ENCODE measurements around the gene PRRC2B. TPM values are rescaled to one million over a fixed set of nuclear protein-coding genes. Genes with fewer than 3 reads are reported as not detected.

Gene PRRC2B
- total and polyA plus RNA-seq, 2 of the 8 experiments (the other 6 are each of a cell fraction or from before 2014, with no cell fraction given), result 37.3 to 249 TPM

DNA sequence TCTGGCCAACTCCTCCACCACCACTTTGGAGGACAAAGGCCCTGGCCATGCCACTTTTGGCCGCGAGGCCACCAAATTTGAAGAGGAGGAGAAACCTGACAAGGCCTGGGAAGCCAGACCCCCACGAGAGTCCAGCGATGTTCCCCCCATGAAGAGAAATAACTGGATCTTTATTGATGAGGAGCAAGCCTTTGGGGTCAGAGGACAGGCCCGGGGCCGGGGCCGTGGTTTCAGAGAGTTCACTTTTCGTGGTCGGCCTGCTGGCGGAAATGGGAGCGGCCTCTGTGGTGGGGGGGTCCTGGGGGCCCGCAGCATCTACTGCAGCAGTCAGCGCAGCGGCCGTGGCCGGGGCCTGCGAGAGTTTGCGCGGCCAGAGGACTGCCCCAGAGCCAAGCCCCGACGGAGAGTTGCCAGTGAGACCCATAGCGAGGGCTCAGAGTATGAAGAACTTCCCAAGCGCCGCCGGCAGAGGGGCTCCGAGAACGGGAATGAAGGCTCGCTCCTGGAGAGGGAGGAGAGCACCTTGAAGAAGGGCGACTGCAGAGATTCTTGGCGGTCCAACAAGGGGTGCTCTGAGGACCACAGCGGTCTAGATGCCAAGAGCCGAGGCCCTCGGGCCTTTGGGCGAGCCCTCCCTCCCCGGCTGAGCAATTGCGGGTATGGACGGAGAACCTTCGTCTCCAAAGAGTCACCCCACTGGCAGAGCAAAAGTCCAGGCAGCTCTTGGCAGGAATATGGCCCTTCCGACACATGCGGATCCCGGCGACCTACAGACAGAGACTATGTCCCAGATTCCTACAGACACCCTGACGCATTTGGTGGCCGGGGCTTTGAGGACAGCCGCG lies 81.4 kb downstream of the PRRC2B start:
- no peak overlapping the region for H2BK15ac ChIP-seq (ENCODE audit: low read length)
- H3K4ac ChIP-seq (replicated peaks; ENCODE audit: insufficient read length, low read depth, low read length), result no peak overlapping the region
- no peaks in the 10 kb centered on the region for H3K23me2 ChIP-seq (ENCODE audit: low read depth, low read length)
- peaks cover 11 to 27% of the 10 kb centered on the region in 2 experiments for H4K20me1 ChIP-seq (replicated peaks in 1 of 2; ENCODE audit: control insufficient read depth in 1 of 2, insufficient read depth in 2 of 2, low read length in 2 of 2)
- H3K4me1 ChIP-seq (replicated peaks in 1 of 4; ENCODE audit: control insufficient read depth in 3 of 4, insufficient read depth in 4 of 4, low read length in 3 of 4), result no peaks in the 10 kb centered on the region
- H3K14ac ChIP-seq (ENCODE audit: insufficient read length), result no peak overlapping the region
- TF ChIP-seq, protein P1, sequence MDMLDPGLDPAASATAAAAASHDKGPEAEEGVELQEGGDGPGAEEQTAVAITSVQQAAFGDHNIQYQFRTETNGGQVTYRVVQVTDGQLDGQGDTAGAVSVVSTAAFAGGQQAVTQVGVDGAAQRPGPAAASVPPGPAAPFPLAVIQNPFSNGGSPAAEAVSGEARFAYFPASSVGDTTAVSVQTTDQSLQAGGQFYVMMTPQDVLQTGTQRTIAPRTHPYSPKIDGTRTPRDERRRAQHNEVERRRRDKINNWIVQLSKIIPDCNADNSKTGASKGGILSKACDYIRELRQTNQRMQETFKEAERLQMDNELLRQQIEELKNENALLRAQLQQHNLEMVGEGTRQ (IDR thresholded peaks at IDR 0.05; ENCODE audit: low read length), result no peak
- TF ChIP-seq CHD2 (IDR thresholded peaks at IDR 0.05; ENCODE audit: low read length), result no peak
- TF ChIP-seq JUND (IDR thresholded peaks at IDR 0.05; ENCODE audit: low read length), result no peak
- TF ChIP-seq, protein P2, sequence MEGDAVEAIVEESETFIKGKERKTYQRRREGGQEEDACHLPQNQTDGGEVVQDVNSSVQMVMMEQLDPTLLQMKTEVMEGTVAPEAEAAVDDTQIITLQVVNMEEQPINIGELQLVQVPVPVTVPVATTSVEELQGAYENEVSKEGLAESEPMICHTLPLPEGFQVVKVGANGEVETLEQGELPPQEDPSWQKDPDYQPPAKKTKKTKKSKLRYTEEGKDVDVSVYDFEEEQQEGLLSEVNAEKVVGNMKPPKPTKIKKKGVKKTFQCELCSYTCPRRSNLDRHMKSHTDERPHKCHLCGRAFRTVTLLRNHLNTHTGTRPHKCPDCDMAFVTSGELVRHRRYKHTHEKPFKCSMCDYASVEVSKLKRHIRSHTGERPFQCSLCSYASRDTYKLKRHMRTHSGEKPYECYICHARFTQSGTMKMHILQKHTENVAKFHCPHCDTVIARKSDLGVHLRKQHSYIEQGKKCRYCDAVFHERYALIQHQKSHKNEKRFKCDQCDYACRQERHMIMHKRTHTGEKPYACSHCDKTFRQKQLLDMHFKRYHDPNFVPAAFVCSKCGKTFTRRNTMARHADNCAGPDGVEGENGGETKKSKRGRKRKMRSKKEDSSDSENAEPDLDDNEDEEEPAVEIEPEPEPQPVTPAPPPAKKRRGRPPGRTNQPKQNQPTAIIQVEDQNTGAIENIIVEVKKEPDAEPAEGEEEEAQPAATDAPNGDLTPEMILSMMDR (IDR thresholded peaks at IDR 0.05; ENCODE audit: control extremely low read depth in 1 of 3, insufficient read depth in 1 of 3, low read depth in 1 of 3, low read length in 3 of 3), result no peak
- TF ChIP-seq KDM4A (IDR thresholded peaks at IDR 0.05; ENCODE audit: low read depth, low read length, severe bottlenecking), result no peak
- no peak for TF ChIP-seq GABPA (IDR thresholded peaks at IDR 0.05; ENCODE audit: borderline replicate concordance, insufficient read depth, low read length)
- TF ChIP-seq SAP30 (IDR thresholded peaks at IDR 0.05; ENCODE audit: insufficient read depth, insufficient replicate concordance, low read length), result no peak
- TF ChIP-seq TEAD4 (IDR thresholded peaks at IDR 0.05; ENCODE audit: low read depth, low read length), result no peak
- no peak overlapping the region for H3K9ac ChIP-seq (replicated peaks in 1 of 4; ENCODE audit: extremely low read depth in 1 of 4, low read depth in 3 of 4, low read length in 3 of 4)
- H4K5ac ChIP-seq (ENCODE audit: insufficient read length, low read depth, low read length), result no peak overlapping the region
- no peak overlapping the region for H2BK12ac ChIP-seq (ENCODE audit: low read depth, low read length)
- H2BK5ac ChIP-seq (ENCODE audit: low read depth, low read length), result no peak overlapping the region
- peaks cover 0 to 37% of the 10 kb centered on the region in 2 experiments; a peak in 2 of 4 replicates for H3K79me2 ChIP-seq (ENCODE audit: control insufficient read depth in 1 of 2, insufficient read depth in 2 of 2, low read length in 2 of 2)
- no peak overlapping the region for H2BK20ac ChIP-seq (ENCODE audit: low read length)
- no peaks in the 10 kb centered on the region for H3K9me3 ChIP-seq (ENCODE audit: insufficient read depth in 2 of 2, low read depth in 1 of 2, low read length in 1 of 2)
- H3K36me3 ChIP-seq (ENCODE audit: control insufficient read depth in 2 of 4, insufficient read depth in 4 of 4, low read length in 3 of 4), result peaks cover 61 to 90% (median 85%) of the 10 kb centered on the region in 4 experiments
- no peak for FAIRE-seq
- H3K23ac ChIP-seq (ENCODE audit: insufficient read length), result no peak overlapping the region
- no peak overlapping the region for H3K18ac ChIP-seq (ENCODE audit: extremely low read depth, low read length)
- no peak overlapping the region for H3K4me3 ChIP-seq (ENCODE audit: extremely low read depth in 1 of 4, insufficient read depth in 2 of 4, low read depth in 3 of 4, low read length in 4 of 4)
- H4K8ac ChIP-seq (ENCODE audit: extremely low read depth, insufficient read depth, low read length), result no peak overlapping the region
- 95% methylated on average over 45 of the region's 46 CpGs; no CpG with 5 or more reads in 1 of the 2 experiments for WGBS, 2 experiments (ENCODE audit: extremely low coverage in 1 of 2, insufficient coverage in 1 of 2, insufficient read length in 1 of 2, insufficient replicate concordance in 2 of 2, low coverage in 1 of 2, low lambda C conversion rate in 2 of 2, missing lambda C conversion rate in 1 of 2)
- CTCF ChIA-PET (ENCODE audit: partially characterized antibody), result interaction anchor here (0.9 to 5.2 kb wide), 13 partner anchors 10 to 236 kb away, joined by 3 to 31 read pairs (median 5); no protein-coding TSS in a partner anchor
- peaks cover 7% of the 10 kb centered on the region; the same call in 1 of the 2 replicates for H3K79me1 ChIP-seq (ENCODE audit: low read depth, low read length)
- no peak overlapping the region for H2AK5ac ChIP-seq (ENCODE audit: low read depth, low read length)
- no peak for DNase-seq (ENCODE audit: low read depth in 1 of 2, low spot score in 2 of 2)
- no peak overlapping the region for H4K91ac ChIP-seq (replicated peaks; ENCODE audit: insufficient read length, low read length)
- H3K56ac ChIP-seq (replicated peaks; ENCODE audit: insufficient read length, low read depth, low read length), result no peak overlapping the region
- H3K27me3 ChIP-seq (replicated peaks in 1 of 4; ENCODE audit: control insufficient read depth in 3 of 4, extremely low read depth in 1 of 4, insufficient read depth in 3 of 4, low read length in 3 of 4), result no peaks in the 10 kb centered on the region
- no peak overlapping the region for H3K4me2 ChIP-seq (ENCODE audit: insufficient read depth in 1 of 2, low read depth in 2 of 2, low read length in 2 of 2)
- no peak overlapping the region for H3K27ac ChIP-seq (ENCODE audit: low read depth, low read length)
- POLR2A ChIA-PET (ENCODE audit: partially characterized antibody), result interaction anchor here (1.0 to 1.2 kb wide), 3 partner anchors 9 to 103 kb away, joined by 3 read pairs; no protein-coding TSS in a partner anchor
- no peak overlapping the region for H2AFZ ChIP-seq (ENCODE audit: low read length)
- no peak overlapping the region for H2BK120ac ChIP-seq (replicated peaks; ENCODE audit: low read depth, low read length)

Data from H1 (cell line).